NCI-H2196 treated with DMSO at 0.1 percent for 48 hours (cell line): ENCODE results near the gene ARGFX.
A peak's percentile ranks its signal among the peaks of the same experiment; 100 is the strongest.
"Not testable (repeated sequence)": the region's sequence is repeated elsewhere in the genome, so short reads cannot be mapped to it uniquely, and the experiment has no call there.

Experiments
- DNase-seq: peaks from one replicate; lab custom pipeline; 2025; ENCODE audit not compliant: unreplicated experiment; lab: John Stamatoyannopoulos, UW

ARGFX gene

GRCh38 chr3:121567649-121568048, at the start of gene ARGFX:
ARGFX (plus strand) TSS chr3:121567949; CDS start chr3:121570714, 2,765 bp downstream.
- DNase-seq: no peak

DNA sequence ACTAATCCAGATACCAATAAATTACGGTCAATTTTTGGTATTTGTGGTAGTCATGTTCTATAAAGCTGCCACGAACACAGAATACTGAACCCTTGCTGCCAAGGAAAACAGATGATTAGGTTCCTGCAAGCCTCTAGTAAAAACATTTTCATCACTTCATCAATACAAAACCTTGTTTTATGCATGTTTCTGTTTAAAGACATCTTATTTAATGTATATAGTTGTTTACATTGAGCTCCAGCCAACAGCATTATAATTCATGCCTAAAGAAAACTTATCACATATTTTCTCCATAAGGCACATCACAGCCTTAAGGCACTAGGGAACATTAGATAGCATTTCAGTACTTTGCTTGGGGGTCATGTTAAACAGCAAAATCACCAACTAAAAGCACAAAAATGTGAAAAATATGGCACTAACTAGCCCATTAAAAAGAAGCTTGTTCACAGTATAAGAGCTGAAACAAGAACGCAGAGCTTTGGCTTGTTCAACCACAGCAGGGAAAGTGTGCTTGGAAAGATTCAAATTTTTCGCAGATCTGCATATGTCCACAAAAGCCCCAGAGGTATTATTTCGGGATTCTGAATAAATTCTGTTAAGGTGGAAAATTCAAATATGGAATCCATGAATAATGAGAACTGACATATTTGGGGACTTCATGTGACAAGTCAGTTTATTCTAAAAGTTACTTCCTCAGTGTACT, 49.6 kb upstream of the ARGFX start:
- no peak for DNase-seq

DNA sequence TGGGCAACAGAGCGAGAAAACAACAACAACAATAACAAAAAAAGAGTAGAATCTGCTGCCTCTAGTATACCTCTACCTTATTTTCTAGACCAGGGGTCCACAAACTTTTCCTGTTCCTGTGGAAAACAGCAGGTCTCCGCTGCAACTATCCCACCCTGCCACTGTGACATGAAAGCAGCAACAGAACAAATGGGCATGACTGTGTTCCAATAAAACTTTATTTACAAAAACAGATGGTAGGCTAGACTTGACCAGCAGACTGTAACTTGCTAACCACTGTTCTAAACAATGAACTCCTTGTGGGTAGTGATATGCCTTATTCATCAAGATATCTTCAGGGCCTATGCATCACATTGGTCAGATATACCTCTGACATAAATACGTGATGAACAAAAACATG, 47.2 kb upstream of the ARGFX start:
- DNase-seq: no peak

DNA sequence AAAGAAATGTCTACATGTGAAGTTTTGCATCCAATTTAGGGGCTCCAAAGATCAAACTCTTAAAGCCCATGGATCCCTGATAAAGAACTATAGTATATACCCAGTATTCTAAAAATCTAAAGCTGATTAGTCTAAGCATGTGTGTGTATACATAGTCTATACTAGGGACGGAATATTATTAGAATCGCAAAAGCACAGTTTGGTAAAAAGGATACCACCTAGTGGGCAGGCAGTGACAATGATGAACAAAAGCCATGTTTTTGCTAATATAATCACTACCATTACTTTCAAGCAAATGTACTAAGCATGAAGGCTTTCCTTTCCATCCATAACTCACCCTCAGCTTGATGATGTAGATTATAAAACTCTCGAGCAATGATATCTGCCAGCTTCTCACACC, 38.4 kb upstream of the ARGFX start:
- DNase-seq: peak; percentile 31

- no peak for DNase-seq
Observed at GRCh38 chr3:121531269-121531668, 36.5 kb upstream of the ARGFX start.

GRCh38 chr3:121542924-121543323, 24.8 kb upstream of the ARGFX start:
- no peak for DNase-seq

DNA sequence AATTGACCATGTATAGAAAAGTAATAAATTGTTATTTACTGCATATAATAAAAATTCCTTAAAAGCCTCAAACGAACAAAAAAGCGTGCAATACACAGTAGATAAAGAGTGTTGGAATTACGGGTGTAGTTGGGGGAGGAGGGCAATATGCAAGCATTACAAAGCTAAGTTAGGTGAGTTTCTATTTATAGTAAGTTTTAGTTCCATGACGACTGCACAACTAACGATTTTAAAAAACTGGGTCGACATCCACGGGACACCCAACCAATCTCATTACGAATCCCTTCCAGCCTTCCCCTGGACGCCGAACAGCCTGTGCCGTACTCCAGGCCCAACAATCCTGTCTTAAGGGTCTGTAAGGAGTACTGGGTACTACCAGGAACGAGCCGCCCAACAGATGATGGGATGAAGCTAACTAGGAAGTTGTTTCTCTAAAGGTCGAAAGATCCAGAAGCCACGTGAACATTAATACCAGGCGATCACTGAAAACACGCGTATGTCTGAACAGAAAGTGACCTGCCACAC, 22.6 kb upstream of the ARGFX start:
- DNase-seq: no peak

DNA sequence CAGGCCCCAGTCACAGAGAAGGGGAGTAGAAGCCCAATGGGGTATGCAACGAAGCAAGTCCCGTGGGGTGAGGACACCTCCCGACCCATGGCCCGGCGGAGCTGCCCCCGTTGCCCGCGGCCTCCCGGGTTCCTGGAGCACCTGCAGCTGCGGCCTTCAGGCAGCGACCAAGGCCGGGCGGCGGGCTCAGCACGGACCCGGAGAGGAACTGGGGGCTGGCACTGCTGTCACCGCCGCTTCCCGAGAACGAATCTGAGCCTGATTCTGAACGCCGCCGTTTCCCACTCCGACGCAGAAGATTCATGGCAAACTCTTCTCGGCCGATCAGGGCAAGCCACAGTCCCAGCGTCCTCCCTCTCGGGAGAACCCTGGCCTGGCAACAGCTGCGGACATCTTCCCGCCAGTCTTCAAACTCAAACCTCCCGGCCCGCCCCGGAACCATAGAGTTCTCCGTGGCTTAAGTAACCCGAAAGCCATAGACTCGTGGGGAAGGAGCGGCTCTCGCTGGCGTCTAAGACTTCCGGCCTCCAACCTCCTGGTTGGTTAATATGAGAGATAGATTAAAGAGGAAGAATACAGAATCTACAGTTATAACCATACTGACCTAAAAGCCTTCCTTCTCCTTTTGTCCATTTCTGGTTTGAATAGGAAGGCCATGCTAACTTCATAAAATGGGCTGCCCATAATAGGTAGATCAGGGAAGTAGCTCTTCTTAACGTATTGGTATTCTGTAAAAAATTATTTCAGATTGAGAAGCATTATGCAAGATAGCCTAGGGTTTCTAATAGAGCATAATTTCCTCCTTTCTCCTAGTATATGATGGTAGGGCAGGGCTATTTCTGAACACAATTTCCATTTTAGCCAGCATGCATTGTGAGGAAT, 21.9 kb upstream of the ARGFX start, which contains the start of gene POLQ:
TSS of gene POLQ (minus strand) at position 415 of the 882 bp plus-strand sequence. CDS start at position 304, 111 bp downstream.
- peak; percentile 94 for DNase-seq

DNA sequence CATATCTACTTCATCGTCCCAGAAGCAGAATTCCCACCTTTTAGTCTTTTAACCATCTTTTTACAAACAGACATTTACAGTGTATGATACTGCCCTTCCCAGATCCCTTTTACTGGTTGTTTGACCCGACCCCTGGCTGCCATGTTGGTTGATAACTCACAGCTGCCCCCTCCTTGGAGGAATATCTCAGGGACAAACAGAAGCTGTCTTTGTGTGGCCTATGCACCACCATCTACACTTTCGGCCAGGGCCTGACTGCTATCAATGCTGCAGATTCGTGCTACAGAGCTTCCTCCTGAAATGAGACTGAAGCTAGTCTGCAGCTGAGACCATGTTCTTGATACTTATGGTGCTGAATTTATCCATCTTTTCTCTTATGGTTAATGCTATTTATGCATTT, 15.4 kb upstream of the ARGFX start:
- DNase-seq: no peak

DNA sequence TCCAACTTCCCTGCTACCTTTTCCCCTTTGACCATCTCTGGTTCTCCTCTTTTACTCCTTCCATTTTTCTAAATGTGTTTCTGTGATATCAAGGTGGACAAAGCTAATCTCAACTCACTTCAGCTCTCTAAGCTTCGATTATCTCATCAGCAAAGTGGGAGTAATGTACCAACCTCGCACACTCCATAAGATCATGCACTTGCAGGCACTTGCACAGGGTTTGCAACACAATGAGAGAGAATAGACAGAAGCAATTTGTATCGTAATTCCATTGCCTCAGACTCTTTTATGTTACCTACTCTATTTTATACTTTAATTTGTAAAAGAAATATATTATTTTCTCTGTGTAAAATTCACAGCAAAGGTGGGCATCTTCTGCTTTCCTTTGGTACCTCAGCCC, 15.0 kb upstream of the ARGFX start:
- DNase-seq: no peak

DNA sequence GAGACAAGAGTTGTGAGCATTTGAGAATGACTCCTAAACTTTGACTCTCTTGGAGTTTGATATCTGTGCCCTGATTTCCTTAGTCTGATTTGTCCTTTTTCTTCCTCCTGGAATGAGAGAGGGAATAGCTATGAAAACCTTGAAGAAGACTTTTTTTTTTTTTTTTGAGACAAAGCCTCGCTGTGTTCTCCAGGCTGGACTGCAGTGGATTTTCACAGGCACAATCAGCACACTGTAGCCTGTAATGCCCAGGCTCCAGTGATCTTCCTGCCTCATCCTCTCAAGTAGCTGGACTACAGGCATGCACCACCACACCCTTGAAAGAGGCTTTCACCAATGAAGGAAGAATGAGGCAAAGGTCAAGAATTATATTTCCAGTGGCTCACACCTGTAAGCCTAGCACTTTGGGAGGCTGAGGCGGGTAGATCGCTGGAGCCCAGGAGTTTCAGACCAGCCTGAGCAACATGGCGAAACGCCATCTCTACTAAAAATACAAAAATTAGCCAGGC, 10.3 kb upstream of the ARGFX start:
- DNase-seq: no peak

- no peak for DNase-seq
Observed at GRCh38 chr3:121562148-121562547, 5.6 kb upstream of the ARGFX start.

- no peak for DNase-seq
Observed at GRCh38 chr3:121566773-121567172, 976 bp upstream of the ARGFX start.

DNA sequence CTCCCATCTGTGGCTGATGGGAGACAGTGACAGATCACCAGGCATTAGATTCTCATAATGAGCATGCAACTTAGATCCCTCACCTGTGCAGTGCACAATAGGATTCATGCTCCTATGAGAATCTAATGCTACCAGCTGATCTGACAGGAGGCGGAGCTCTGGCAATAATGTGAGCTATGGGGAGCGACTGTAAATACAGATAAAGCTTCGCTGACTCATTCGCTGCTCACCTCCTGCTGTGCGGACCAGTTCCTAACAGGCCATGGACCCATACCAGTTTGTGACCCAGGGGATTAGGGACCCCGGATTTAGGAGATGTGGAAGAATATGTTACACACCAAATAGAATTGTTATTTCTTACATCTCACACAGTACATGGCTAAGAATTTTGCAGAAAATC, 6.7 kb downstream of the ARGFX start:
- DNase-seq: no peak

DNA sequence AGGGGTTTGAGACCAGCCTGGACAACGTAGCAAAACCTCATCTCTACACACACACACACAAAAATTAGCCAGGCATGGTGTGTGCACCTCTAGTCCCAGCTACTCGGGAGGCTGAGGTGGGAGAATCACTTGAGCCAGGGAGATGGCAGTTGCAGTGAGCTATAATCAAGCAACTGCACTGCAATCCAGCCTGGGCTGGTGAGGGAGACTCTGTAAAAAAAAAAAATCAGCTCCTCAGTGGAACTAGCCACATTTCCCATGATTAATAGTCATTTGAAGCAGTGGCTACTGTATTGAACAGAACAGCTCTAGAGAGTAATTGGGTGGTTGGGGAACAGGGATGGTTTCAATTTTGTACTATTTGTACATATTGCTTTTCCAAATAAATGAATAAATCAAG, 13.9 kb downstream of the ARGFX start:
- no peak for DNase-seq

GRCh38 chr3:121584418-121584817, 16.7 kb downstream of the ARGFX start:
- DNase-seq: no peak

DNA sequence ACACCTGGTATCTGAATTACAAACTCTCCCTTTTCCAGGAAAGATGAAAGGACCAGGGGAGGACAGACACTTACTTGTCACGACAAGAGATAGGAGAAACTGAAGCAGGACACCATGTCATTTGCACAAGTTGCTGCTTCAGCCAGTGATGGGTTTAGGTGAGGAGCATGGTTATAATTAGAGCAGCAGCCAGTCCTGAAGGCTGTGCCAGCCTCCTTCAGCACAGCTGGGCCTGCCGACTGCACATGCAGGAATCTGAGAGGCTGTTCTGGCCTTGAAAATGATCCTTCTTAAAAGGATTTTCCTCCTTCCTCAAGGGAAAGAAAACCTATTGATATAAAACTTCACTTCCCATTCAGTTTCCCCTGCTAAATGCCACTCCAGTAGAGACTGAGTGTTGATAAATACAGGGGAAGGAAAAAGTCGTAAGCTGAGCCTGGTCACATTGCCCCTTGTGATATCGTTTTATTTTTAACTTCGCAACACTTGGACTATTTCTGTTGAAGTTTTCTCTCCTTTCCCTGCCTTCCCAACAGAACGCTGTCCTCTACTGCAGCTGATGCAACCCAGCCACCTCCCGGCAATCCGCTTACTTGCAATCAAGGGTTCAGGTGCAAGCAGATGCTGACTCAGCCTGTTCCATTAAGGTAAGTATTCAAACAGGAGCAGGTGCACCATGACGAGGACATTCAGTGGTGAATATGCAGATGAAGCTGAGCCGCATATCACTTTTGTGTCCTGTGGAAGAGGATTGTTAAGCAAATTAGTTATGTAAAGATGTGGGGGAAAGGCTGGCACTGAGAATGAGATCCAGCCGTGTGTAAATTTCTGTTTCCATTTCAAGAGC, 25.3 kb downstream of the ARGFX start, which contains the start of gene FBXO40:
TSS of gene FBXO40 (plus strand) at position 524 of the 847 bp plus-strand sequence. CDS start 27,197 bp downstream, outside the sequence.
- DNase-seq: peak; percentile 73

GRCh38 chr3:121593806-121594205, 26.1 kb downstream of the ARGFX start:
- DNase-seq: not testable (repeated sequence)

DNA sequence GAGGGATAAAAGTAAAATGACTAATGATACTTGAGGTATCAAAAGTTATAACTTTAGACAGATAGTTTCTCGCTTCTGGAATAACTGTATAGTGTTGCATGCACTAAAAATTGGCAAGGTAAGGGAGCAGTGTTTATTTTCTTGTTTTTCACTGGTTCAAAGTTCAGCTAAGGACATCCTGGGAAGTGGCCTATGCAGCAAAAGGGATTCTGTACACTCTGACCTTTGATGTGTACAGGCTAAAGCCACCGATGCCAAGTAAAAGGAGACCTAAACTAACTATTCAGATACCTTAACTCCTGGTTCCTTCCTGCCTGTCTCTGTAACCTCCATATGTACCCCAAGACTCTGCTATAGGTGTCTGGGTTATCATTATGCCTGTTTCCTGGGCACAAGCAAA, 27.1 kb downstream of the ARGFX start:
- DNase-seq: no peak

DNA sequence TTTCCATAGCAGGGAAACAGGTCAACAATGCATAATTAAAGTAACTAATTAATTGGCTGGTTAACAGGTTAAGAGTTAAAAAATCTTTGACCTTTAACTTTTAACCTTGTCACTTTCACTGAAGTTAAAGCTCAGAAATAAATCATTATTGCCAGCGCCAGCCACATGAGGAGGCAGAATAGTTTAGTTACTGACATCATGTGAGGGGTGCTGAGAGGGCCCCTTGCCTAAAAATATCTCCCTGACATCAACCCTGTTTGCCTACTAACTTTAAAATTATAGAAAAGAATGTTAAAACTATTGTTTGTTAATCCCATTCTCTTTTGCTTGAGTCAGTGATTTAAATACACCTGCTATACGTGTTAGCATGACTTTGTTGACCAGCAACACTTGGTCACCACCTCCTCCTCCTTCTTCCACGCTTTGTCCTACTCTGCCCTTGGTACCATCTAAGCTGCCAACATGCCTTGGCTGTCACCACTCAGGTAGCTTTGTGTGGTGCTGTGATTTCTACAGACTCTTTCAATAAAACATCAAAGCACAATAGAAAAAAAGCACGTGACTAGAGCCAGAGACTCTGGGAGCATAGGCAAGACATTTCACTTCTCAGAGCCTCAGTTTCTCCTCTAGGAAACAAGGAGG, 28.1 kb downstream of the ARGFX start:
- no peak for DNase-seq
